ENCODE measurements around the gene PLXNA4. TPM values are rescaled to one million over a fixed set of nuclear protein-coding genes. Genes with fewer than 3 reads are reported as not detected.

Gene PLXNA4
- total RNA-seq, 1 donor from 2014 or later = 0.13 TPM

- no peak for DNase-seq (ENCODE audit: low spot score)
- Mint-ChIP-seq H3K4me1 (ENCODE audit: low read depth) (peaks cover 5% of the 10 kb centered on the region), H3K9me3 (no peaks in the 10 kb centered on the region), H3K27ac (no peak overlapping the region), H3K27me3 (ENCODE audit: insufficient read depth) (peaks cover 13% of the 10 kb centered on the region), H3K4me3 (no peak overlapping the region), H3K36me3 (ENCODE audit: low read depth) (no peaks in the 10 kb centered on the region)
- intact Hi-C loops (cut with micrococcal nuclease) = no loop called here
Measured at GRCh38 chr7:132497098-132497497, 79.2 kb downstream of the PLXNA4 start.

- no peak for DNase-seq (ENCODE audit: low spot score)
- H3K36me3 Mint-ChIP-seq (ENCODE audit: low read depth) = no peaks in the 10 kb centered on the region
- intact Hi-C loops (cut with micrococcal nuclease) = no loop called here
- no peak overlapping the region for H3K4me3 Mint-ChIP-seq
- H3K27me3 Mint-ChIP-seq (ENCODE audit: insufficient read depth) = peaks cover 12% of the 10 kb centered on the region
- H3K27ac Mint-ChIP-seq = no peak overlapping the region
- no peaks in the 10 kb centered on the region for H3K9me3 Mint-ChIP-seq
- H3K4me1 Mint-ChIP-seq (ENCODE audit: low read depth) = no peaks in the 10 kb centered on the region
Measured at GRCh38 chr7:132495936-132496335, 80.3 kb downstream of the PLXNA4 start.

- H3K4me3 Mint-ChIP-seq = no peak overlapping the region
- no peak overlapping the region for H3K27ac Mint-ChIP-seq
- H3K36me3 Mint-ChIP-seq (ENCODE audit: low read depth) = no peaks in the 10 kb centered on the region
- no peaks in the 10 kb centered on the region for H3K4me1 Mint-ChIP-seq (ENCODE audit: low read depth)
- H3K9me3 Mint-ChIP-seq = no peaks in the 10 kb centered on the region
- intact Hi-C loops (cut with micrococcal nuclease) = no loop called here
- DNase-seq (ENCODE audit: low spot score) = no peak
- peaks cover 11% of the 10 kb centered on the region for H3K27me3 Mint-ChIP-seq (ENCODE audit: insufficient read depth)
Measured at GRCh38 chr7:132494474-132494873, 81.8 kb downstream of the PLXNA4 start.

GRCh38 chr7:132492823-132493445, 83.3 kb downstream of the PLXNA4 start:
- no peak for DNase-seq (ENCODE audit: low spot score)

DNA sequence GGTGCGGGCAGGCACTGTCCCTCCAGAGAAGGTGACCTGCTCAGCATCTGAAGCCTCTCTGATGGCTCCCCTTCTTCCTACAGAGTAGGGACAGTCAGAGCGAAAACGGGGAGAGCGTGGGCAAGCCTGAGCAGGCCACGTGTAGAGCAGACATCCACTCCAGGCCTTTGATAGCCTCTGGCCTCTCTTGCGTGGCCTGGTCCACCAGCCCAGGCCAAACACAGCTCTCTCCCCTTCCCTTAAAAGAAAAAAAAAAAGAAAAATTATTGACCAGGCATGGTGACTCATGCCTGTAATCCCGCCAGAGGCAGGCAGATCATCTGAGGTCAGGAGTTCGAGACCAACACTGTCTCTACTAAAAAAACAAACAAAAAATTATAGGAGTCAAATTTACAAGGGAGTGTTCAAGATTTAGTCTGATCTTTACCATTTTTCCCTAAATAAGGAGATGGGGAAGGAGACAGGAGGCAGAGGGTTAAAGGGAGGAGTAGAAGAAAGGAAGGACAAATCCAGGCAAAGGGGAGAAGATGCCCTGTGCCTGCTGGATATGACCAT, 84.8 kb downstream of the PLXNA4 start:
- intact Hi-C loops (cut with micrococcal nuclease) = no loop called here
- peaks cover 8% of the 10 kb centered on the region for H3K27me3 Mint-ChIP-seq (ENCODE audit: insufficient read depth)

More at GRCh38 chr7:132492823-132493445, 83.3 kb downstream of the PLXNA4 start:
- Mint-ChIP-seq H3K36me3 (ENCODE audit: low read depth) (no peaks in the 10 kb centered on the region), H3K9me3 (no peaks in the 10 kb centered on the region), H3K4me3 (no peak overlapping the region), H3K27ac (no peak overlapping the region), H3K4me1 (ENCODE audit: low read depth) (no peaks in the 10 kb centered on the region), H3K27me3 (ENCODE audit: insufficient read depth) (peaks cover 4% of the 10 kb centered on the region)
- intact Hi-C loops (cut with micrococcal nuclease) = no loop called here

DNA sequence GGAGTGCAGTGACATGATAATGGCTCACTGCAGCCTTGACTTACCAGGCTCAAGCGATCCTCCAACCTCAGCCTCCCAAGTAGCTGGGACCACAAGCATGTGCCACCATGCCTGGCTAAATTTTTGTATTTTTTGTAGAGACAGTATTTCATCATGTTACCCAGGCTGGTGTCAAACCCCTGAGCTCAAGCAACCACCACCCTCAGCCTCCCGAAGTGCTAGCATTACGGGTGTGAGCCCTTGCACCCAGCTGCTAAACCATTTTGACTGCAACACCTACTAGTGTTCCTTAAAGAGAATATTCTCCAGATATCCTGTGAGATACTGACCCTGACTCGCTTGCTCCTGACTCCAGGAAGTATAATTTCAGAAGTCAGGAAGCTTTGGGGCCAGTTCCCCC, 85.8 kb downstream of the PLXNA4 start:
- no peak overlapping the region for H3K27ac Mint-ChIP-seq
- peaks cover 8% of the 10 kb centered on the region for H3K27me3 Mint-ChIP-seq (ENCODE audit: insufficient read depth)
- no peak overlapping the region for H3K4me3 Mint-ChIP-seq
- no peaks in the 10 kb centered on the region for H3K9me3 Mint-ChIP-seq
- H3K36me3 Mint-ChIP-seq (ENCODE audit: low read depth) = no peaks in the 10 kb centered on the region
- intact Hi-C loops (cut with micrococcal nuclease) = no loop called here
- no peak for DNase-seq (ENCODE audit: low spot score)
- H3K4me1 Mint-ChIP-seq (ENCODE audit: low read depth) = peaks cover 15% of the 10 kb centered on the region

More for the DNA sequence above, 84.8 kb downstream of the PLXNA4 start:
- Mint-ChIP-seq H3K36me3 (ENCODE audit: low read depth) (no peaks in the 10 kb centered on the region), H3K4me1 (ENCODE audit: low read depth) (peaks cover 8% of the 10 kb centered on the region), H3K9me3 (no peaks in the 10 kb centered on the region), H3K4me3 (no peak overlapping the region), H3K27ac (no peak overlapping the region)
- no peak for DNase-seq (ENCODE audit: low spot score)

- no peak for DNase-seq (ENCODE audit: low spot score)
- Mint-ChIP-seq H3K27ac (no peak overlapping the region), H3K4me1 (ENCODE audit: low read depth) (peaks cover 20% of the 10 kb centered on the region), H3K4me3 (no peak overlapping the region), H3K9me3 (no peaks in the 10 kb centered on the region), H3K27me3 (ENCODE audit: insufficient read depth) (peaks cover 11% of the 10 kb centered on the region), H3K36me3 (ENCODE audit: low read depth) (no peaks in the 10 kb centered on the region)
- intact Hi-C loops (cut with micrococcal nuclease) = no loop called here
Measured at GRCh38 chr7:132489776-132490237, 86.5 kb downstream of the PLXNA4 start.

GRCh38 chr7:132488634-132489302, 87.5 kb downstream of the PLXNA4 start:
- Mint-ChIP-seq H3K4me1 (ENCODE audit: low read depth) (peaks cover 20% of the 10 kb centered on the region), H3K4me3 (no peak overlapping the region), H3K27me3 (ENCODE audit: insufficient read depth) (peaks cover 14% of the 10 kb centered on the region), H3K27ac (no peak overlapping the region), H3K36me3 (ENCODE audit: low read depth) (no peaks in the 10 kb centered on the region), H3K9me3 (no peaks in the 10 kb centered on the region)
- no peak for DNase-seq (ENCODE audit: low spot score)
- intact Hi-C loops (cut with micrococcal nuclease) = no loop called here

GRCh38 chr7:132486274-132486610, 90.0 kb downstream of the PLXNA4 start:
- no peak for DNase-seq (ENCODE audit: low spot score)
- Mint-ChIP-seq H3K4me1 (ENCODE audit: low read depth) (peaks cover 20% of the 10 kb centered on the region), H3K27me3 (ENCODE audit: insufficient read depth) (peaks cover 14% of the 10 kb centered on the region), H3K4me3 (no peak overlapping the region), H3K27ac (no peak overlapping the region), H3K36me3 (ENCODE audit: low read depth) (no peaks in the 10 kb centered on the region), H3K9me3 (no peaks in the 10 kb centered on the region)
- intact Hi-C loops (cut with micrococcal nuclease) = no loop called here

DNA sequence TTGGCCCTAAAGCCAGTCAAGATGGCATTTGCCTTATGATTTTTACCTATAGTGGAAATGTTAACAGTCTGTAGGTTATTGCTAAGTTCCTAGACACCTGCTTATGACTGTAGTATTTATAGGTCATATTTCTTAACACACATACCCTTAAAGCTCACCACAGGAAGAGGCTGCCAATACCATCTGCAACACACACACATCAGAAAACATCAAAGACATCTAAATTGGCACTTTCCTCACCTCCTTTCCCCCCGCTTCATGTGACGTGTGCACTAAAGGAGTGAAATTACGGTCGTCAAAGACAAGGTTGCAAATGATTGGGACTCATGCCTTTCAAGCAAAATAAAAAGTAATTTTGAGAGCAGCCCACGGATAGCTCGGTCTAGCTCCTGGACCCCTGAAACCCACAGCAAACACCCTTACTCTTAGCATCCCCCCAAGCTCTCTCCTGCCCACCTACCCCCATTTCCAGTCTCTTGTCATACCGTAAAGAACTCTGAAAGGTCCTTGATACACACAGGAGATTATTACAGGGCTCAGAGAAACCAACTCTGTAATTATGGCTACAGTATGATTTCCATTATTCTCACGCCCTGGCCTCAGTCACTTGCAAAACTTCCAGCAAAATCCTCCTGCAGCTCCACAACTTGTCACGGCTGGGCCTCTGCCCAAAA, 90.5 kb downstream of the PLXNA4 start:
- no peaks in the 10 kb centered on the region for H3K9me3 Mint-ChIP-seq
- no peak overlapping the region for H3K27ac Mint-ChIP-seq
- no peaks in the 10 kb centered on the region for H3K36me3 Mint-ChIP-seq (ENCODE audit: low read depth)
- no peak overlapping the region for H3K4me3 Mint-ChIP-seq
- intact Hi-C loops (cut with micrococcal nuclease) = no loop called here
- DNase-seq (ENCODE audit: low spot score) = no peak
- peaks cover 14% of the 10 kb centered on the region for H3K27me3 Mint-ChIP-seq (ENCODE audit: insufficient read depth)
- peaks cover 20% of the 10 kb centered on the region for H3K4me1 Mint-ChIP-seq (ENCODE audit: low read depth)

DNA sequence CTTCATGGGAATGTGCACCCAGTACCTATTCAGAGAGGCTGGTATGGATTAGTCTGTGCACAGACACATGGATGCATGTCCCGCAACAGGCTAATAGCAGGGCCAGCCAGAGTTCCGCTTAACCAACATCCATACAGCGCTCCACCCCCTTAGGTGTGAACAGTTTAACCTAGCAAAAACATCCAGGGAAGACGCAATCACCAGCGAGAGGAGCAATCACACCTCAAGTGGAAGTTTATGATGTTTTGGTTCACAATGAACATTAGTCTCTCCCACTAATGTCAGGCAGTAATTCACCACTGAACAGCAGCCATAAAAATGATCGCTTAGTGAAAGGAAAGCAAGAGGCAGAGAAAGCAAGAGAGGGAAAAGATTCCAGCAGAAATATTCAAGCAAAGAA, 91.1 kb downstream of the PLXNA4 start:
- no peak overlapping the region for H3K27ac Mint-ChIP-seq
- H3K27me3 Mint-ChIP-seq (ENCODE audit: insufficient read depth) = peaks cover 14% of the 10 kb centered on the region
- intact Hi-C loops (cut with micrococcal nuclease) = no loop called here
- H3K4me1 Mint-ChIP-seq (ENCODE audit: low read depth) = peaks cover 20% of the 10 kb centered on the region
- DNase-seq (ENCODE audit: low spot score) = no peak
- H3K4me3 Mint-ChIP-seq = no peak overlapping the region
- H3K36me3 Mint-ChIP-seq (ENCODE audit: low read depth) = no peaks in the 10 kb centered on the region
- H3K9me3 Mint-ChIP-seq = no peaks in the 10 kb centered on the region

GRCh38 chr7:132482866-132483265, 93.4 kb downstream of the PLXNA4 start:
- Mint-ChIP-seq H3K27ac (no peak overlapping the region), H3K27me3 (ENCODE audit: insufficient read depth) (peaks cover 9% of the 10 kb centered on the region), H3K4me3 (no peak overlapping the region), H3K9me3 (no peaks in the 10 kb centered on the region), H3K4me1 (ENCODE audit: low read depth) (peaks cover 20% of the 10 kb centered on the region), H3K36me3 (ENCODE audit: low read depth) (no peaks in the 10 kb centered on the region)
- intact Hi-C loops (cut with micrococcal nuclease) = no loop called here
- no peak for DNase-seq (ENCODE audit: low spot score)

GRCh38 chr7:132480534-132480933, 95.7 kb downstream of the PLXNA4 start:
- H3K9me3 Mint-ChIP-seq = no peaks in the 10 kb centered on the region
- peaks cover 18% of the 10 kb centered on the region for H3K27me3 Mint-ChIP-seq (ENCODE audit: insufficient read depth)
- H3K4me3 Mint-ChIP-seq = no peak overlapping the region
- no peak for DNase-seq (ENCODE audit: low spot score)
- peaks cover 18% of the 10 kb centered on the region for H3K4me1 Mint-ChIP-seq (ENCODE audit: low read depth)
- intact Hi-C loops (cut with micrococcal nuclease) = no loop called here
- peaks cover 1% of the 10 kb centered on the region for H3K36me3 Mint-ChIP-seq (ENCODE audit: low read depth)
- no peak overlapping the region for H3K27ac Mint-ChIP-seq

All from activated T-helper 1 cell treated with anti-CD3 and anti-CD28 coated beads, Interleukin-12 subunit alpha, Interleukin-12 subunit beta, Interleukin-2, Interleukin-4 antibody, amounts not matched to agents 30 ng/mL and 10 ng/mL and 1 ng/mL, durations not matched to agents 14 hours and 24 hours and 36 hours (primary cell).